ENCODE data around the gene G3BP1.

GRCh38 chr5:151735646-151736045, 36.1 kb upstream of the G3BP1 start:
- TF ChIP-seq, protein P1, sequence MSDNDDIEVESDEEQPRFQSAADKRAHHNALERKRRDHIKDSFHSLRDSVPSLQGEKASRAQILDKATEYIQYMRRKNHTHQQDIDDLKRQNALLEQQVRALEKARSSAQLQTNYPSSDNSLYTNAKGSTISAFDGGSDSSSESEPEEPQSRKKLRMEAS (IDR thresholded peaks at IDR 0.05) = no peak
- no peak for TF ChIP-seq RAD21 (IDR thresholded peaks at IDR 0.05)
- TF ChIP-seq GABPA (IDR thresholded peaks at IDR 0.05 in 1 of 2, conservative IDR thresholded peaks at IDR 0.05 in 1 of 2) = no peak
- no peak for TF ChIP-seq CTCF (IDR thresholded peaks at IDR 0.05; ENCODE audit: low read depth, low read length, missing input control)
- no peak for TF ChIP-seq TAF1 (conservative IDR thresholded peaks at IDR 0.05)
- TF ChIP-seq, protein P2, sequence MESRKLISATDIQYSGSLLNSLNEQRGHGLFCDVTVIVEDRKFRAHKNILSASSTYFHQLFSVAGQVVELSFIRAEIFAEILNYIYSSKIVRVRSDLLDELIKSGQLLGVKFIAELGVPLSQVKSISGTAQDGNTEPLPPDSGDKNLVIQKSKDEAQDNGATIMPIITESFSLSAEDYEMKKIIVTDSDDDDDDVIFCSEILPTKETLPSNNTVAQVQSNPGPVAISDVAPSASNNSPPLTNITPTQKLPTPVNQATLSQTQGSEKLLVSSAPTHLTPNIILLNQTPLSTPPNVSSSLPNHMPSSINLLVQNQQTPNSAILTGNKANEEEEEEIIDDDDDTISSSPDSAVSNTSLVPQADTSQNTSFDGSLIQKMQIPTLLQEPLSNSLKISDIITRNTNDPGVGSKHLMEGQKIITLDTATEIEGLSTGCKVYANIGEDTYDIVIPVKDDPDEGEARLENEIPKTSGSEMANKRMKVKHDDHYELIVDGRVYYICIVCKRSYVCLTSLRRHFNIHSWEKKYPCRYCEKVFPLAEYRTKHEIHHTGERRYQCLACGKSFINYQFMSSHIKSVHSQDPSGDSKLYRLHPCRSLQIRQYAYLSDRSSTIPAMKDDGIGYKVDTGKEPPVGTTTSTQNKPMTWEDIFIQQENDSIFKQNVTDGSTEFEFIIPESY (IDR thresholded peaks at IDR 0.05) = no peak
- no peak for TF ChIP-seq FOXA1 (IDR thresholded peaks at IDR 0.05)
- TF ChIP-seq, protein P3, sequence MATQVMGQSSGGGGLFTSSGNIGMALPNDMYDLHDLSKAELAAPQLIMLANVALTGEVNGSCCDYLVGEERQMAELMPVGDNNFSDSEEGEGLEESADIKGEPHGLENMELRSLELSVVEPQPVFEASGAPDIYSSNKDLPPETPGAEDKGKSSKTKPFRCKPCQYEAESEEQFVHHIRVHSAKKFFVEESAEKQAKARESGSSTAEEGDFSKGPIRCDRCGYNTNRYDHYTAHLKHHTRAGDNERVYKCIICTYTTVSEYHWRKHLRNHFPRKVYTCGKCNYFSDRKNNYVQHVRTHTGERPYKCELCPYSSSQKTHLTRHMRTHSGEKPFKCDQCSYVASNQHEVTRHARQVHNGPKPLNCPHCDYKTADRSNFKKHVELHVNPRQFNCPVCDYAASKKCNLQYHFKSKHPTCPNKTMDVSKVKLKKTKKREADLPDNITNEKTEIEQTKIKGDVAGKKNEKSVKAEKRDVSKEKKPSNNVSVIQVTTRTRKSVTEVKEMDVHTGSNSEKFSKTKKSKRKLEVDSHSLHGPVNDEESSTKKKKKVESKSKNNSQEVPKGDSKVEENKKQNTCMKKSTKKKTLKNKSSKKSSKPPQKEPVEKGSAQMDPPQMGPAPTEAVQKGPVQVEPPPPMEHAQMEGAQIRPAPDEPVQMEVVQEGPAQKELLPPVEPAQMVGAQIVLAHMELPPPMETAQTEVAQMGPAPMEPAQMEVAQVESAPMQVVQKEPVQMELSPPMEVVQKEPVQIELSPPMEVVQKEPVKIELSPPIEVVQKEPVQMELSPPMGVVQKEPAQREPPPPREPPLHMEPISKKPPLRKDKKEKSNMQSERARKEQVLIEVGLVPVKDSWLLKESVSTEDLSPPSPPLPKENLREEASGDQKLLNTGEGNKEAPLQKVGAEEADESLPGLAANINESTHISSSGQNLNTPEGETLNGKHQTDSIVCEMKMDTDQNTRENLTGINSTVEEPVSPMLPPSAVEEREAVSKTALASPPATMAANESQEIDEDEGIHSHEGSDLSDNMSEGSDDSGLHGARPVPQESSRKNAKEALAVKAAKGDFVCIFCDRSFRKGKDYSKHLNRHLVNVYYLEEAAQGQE (IDR thresholded peaks at IDR 0.05) = no peak
